Rectal smooth muscle tissue (tissue), 1 donor: ENCODE measurements around the gene TYK2.

Experiments used
- H3K27ac ChIP-seq: one replicate; pipeline ENCODE4 v1.7.0; 2013; ENCODE audit warnings: low read depth, low read length, inconsistent platforms
- H3K27me3 ChIP-seq: one replicate; pipeline ENCODE4 v1.7.0; 2013; ENCODE audit warnings: low read length; ENCODE audit not compliant: control insufficient read depth, insufficient read depth
- H3K36me3 ChIP-seq: one replicate; pipeline ENCODE4 v1.7.0; 2013; ENCODE audit warnings: low read length; ENCODE audit not compliant: control insufficient read depth, insufficient read depth
- H3K4me1 ChIP-seq: one replicate; pipeline ENCODE4 v1.7.0; 2013; ENCODE audit warnings: low read length; ENCODE audit not compliant: control insufficient read depth, insufficient read depth
- H3K4me3 ChIP-seq: one replicate; pipeline ENCODE4 v1.7.0; 2013; ENCODE audit warnings: low read length
- H3K9ac ChIP-seq: one replicate; pipeline ENCODE4 v1.7.0; 2013; ENCODE audit warnings: low read length

The TYK2 gene

GRCh38 chr19:10380313-10381102 lies at the start of gene TYK2:
Gene TYK2, minus strand, starts transcription at chr19:10380572. Its CDS starts 2,166 bp downstream, at chr19:10378406.
- H3K36me3 ChIP-seq = peaks cover 3% of the 10 kb centered on the region
- peak within 1 kb of the TSS; percentile 80 for H3K27ac ChIP-seq
- H3K9ac ChIP-seq = peak within 1 kb of the TSS; percentile 95
- peak within 1 kb of the TSS; percentile 100 for H3K4me3 ChIP-seq
- H3K4me1 ChIP-seq = peaks cover 4% of the 10 kb centered on the region
- H3K27me3 ChIP-seq = no peaks in the 10 kb centered on the region

DNA sequence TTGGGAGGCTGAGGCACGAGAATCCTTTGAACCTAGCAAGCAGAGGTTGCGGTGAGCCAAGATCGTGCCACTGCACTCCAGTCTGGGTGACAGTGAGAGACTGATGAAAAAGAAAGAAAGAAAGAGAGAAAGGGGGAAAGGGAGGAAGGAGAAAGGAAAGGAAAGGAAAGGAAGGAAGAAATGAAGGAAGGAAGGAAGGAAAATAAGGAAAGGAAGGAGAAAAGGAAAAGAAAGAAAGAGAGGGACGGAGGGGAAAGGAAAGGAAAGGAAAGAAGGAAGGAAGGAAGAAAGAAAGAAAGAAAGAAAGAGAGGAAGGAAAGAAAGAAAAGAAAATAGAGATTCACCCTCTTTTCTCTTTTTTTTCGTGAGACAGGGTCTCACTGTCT lies 48.6 kb upstream of the TYK2 start:
- H3K36me3 ChIP-seq = no peaks in the 10 kb centered on the region
- no peak overlapping the region for H3K27ac ChIP-seq
- no peak overlapping the region for H3K9ac ChIP-seq
- no peak overlapping the region for H3K4me3 ChIP-seq
- H3K4me1 ChIP-seq = peaks cover 8% of the 10 kb centered on the region
- peaks cover 9% of the 10 kb centered on the region for H3K27me3 ChIP-seq

GRCh38 chr19:10427169-10427568 lies 46.8 kb upstream of the TYK2 start:
- Histone ChIP-seq H3K36me3 (no peaks in the 10 kb centered on the region), H3K4me3 (no peak overlapping the region), H3K27ac (no peak overlapping the region), H3K9ac (no peak overlapping the region), H3K4me1 (peaks cover 3% of the 10 kb centered on the region), H3K27me3 (peaks cover 23% of the 10 kb centered on the region)

- Histone ChIP-seq H3K4me3 (peak overlapping the region; percentile 61), H3K27me3 (peaks cover 35% of the 10 kb centered on the region), H3K9ac (no peak overlapping the region), H3K36me3 (no peaks in the 10 kb centered on the region), H3K4me1 (no peaks in the 10 kb centered on the region), H3K27ac (no peak overlapping the region)
Observed at GRCh38 chr19:10424011-10424637, 43.8 kb upstream of the TYK2 start.

GRCh38 chr19:10422846-10423245 lies 42.5 kb upstream of the TYK2 start:
- H3K4me1 ChIP-seq = no peaks in the 10 kb centered on the region
- no peak overlapping the region for H3K27ac ChIP-seq
- H3K9ac ChIP-seq = no peak overlapping the region
- H3K4me3 ChIP-seq = no peak overlapping the region
- H3K36me3 ChIP-seq = no peaks in the 10 kb centered on the region
- H3K27me3 ChIP-seq = peaks cover 41% of the 10 kb centered on the region

GRCh38 chr19:10422046-10422461 lies 41.7 kb upstream of the TYK2 start:
- H3K4me3 ChIP-seq = no peak overlapping the region
- H3K27ac ChIP-seq = no peak overlapping the region
- H3K4me1 ChIP-seq = no peaks in the 10 kb centered on the region
- peaks cover 49% of the 10 kb centered on the region for H3K27me3 ChIP-seq
- no peaks in the 10 kb centered on the region for H3K36me3 ChIP-seq
- no peak overlapping the region for H3K9ac ChIP-seq

GRCh38 chr19:10421240-10422045 lies 41.1 kb upstream of the TYK2 start:
- Histone ChIP-seq H3K4me1 (no peaks in the 10 kb centered on the region), H3K36me3 (no peaks in the 10 kb centered on the region), H3K27ac (no peak overlapping the region), H3K9ac (no peak overlapping the region), H3K27me3 (peaks cover 54% of the 10 kb centered on the region), H3K4me3 (no peak overlapping the region)

- Histone ChIP-seq H3K27ac (no peak within 1 kb of the TSS), H3K36me3 (no peaks in the 10 kb centered on the region), H3K4me3 (peak within 1 kb of the TSS; percentile 30), H3K9ac (no peak within 1 kb of the TSS), H3K27me3 (peaks cover 54% of the 10 kb centered on the region), H3K4me1 (no peaks in the 10 kb centered on the region)
Observed at GRCh38 chr19:10420444-10421239, 40.3 kb upstream of the TYK2 start, which contains the start of gene PDE4A. Gene PDE4A, plus strand, starts transcription at chr19:10420538. Its CDS starts 227 bp downstream, at chr19:10420765.

DNA sequence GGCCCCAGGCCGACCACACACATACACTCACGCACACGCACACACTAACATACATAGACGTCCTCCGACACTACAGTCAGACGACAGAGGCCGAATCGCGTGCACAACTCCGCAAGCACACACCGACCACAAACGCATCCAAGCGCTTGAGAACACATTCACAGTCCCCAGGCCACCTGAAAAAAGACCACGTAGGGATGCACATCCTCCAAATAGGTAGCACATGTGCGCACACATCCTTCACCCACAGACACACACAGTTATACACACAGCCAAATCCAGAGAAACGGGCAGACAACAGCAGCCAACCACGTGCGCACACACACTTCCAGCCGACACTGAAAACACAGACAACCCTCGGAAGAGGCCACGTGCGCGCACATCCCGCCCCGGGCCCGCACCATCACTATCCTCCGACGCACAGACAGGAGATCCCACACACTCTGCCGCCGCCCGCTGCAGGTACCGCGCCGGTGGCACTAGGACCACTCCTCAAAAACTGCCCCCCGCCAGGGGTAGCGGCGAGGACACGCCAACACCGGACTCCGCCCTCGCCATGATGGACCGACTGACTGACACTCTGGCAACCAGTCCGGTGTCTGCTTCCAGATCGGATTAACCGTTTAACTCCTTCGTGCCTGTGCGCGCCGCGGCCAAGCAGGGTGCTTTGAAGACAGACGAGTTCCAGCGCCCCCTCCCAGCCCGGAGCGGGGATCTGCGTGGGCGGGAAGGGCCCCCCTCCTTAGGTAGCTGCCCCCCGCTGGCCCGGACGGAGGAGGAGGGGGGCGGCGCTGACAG lies 39.5 kb upstream of the TYK2 start:
- Histone ChIP-seq H3K4me1 (no peaks in the 10 kb centered on the region), H3K36me3 (no peaks in the 10 kb centered on the region), H3K27me3 (peaks cover 54% of the 10 kb centered on the region), H3K9ac (no peak overlapping the region), H3K4me3 (peak overlapping the region; percentile 30), H3K27ac (no peak overlapping the region)

GRCh38 chr19:10419200-10419645 lies 38.9 kb upstream of the TYK2 start:
- no peak overlapping the region for H3K27ac ChIP-seq
- H3K4me3 ChIP-seq = no peak overlapping the region
- no peak overlapping the region for H3K9ac ChIP-seq
- H3K4me1 ChIP-seq = no peaks in the 10 kb centered on the region
- no peaks in the 10 kb centered on the region for H3K36me3 ChIP-seq
- peaks cover 51% of the 10 kb centered on the region for H3K27me3 ChIP-seq

DNA sequence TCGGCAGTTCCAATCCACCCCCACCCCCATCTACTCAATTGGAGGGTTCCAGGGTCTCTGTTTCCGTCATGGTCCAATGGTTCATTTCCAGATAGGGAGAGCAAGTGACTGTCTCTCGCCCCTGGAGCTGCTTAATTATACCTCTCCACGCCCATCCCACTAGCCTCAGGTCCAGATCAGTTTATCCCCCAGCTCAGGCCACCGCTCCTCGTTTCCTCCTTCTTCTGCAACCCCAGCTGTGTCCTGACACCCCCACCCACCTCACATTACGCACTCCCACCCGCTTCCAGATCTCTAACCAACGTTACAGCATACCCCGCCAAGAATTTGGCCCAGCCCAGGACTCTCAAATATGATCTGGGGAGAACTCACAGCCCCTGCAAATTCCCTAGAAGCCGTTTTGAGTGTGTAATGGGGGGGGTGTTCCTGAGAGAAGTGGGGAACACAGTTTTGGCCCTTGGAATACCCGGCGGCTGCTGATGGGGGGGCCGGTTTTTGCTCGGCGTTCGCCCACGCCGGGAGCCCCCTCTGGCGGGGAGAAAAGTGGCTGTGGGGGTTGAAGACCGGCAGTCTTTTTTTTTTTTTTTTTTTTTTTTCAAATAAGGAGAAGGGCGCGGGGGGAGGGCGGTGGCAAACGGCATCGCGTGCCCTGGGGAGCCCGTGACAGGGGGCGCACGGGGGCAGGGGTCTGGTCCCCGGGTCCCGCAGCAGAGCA lies 38.3 kb upstream of the TYK2 start:
- H3K9ac ChIP-seq = no peak overlapping the region
- H3K4me3 ChIP-seq = no peak overlapping the region
- no peak overlapping the region for H3K27ac ChIP-seq
- H3K4me1 ChIP-seq = no peaks in the 10 kb centered on the region
- H3K36me3 ChIP-seq = no peaks in the 10 kb centered on the region
- peaks cover 45% of the 10 kb centered on the region for H3K27me3 ChIP-seq
